Esophagus squamous epithelium (tissue), 4 donors: ENCODE measurements around the gene SMARCAL1.

Experiments used
- CTCF ChIP-seq, 6 experiments: fragments of 450-650 bp in 4 of 6; fragments of 200-600 bp in 2 of 6; sonication (generic) in 2 of 6; IDR thresholded peaks; one replicate each; pipeline ENCODE4 v1.5.1; 2016 to 2019; ENCODE audit warnings: antibody characterized with exemption in 6 of 6, mild to moderate bottlenecking in 4 of 6, moderate library complexity in 4 of 6
- POLR2A ChIP-seq, 4 donors: fragments of 450-650 bp; IDR thresholded peaks; one replicate each; pipeline ENCODE4 v1.6.1; 2017; ENCODE audit warnings: antibody characterized with exemption in 4 of 4, mild to moderate bottlenecking in 4 of 4, moderate library complexity in 3 of 4

- TF ChIP-seq CTCF (IDR thresholded peaks at IDR 0.05) (no peak), POLR2A (IDR thresholded peaks at IDR 0.05) (no peak)
Measured at GRCh38 chr2:216371721-216372702, 40.3 kb upstream of the SMARCAL1 start, which contains the start of gene MARCHF4.
